GM19452 (cell line): ENCODE data around the gene PTGFRN.
"Not testable (repeated sequence)": the region's sequence is repeated elsewhere in the genome, so short reads cannot be mapped to it uniquely, and the experiment has no call there.

Experiments
- ATAC-seq: cut with Tn5 transposase; IDR thresholded peaks from one replicate; pipeline ENCODE4 v1.9.1; 2021; ENCODE audit not compliant: unreplicated experiment

Gene PTGFRN

DNA sequence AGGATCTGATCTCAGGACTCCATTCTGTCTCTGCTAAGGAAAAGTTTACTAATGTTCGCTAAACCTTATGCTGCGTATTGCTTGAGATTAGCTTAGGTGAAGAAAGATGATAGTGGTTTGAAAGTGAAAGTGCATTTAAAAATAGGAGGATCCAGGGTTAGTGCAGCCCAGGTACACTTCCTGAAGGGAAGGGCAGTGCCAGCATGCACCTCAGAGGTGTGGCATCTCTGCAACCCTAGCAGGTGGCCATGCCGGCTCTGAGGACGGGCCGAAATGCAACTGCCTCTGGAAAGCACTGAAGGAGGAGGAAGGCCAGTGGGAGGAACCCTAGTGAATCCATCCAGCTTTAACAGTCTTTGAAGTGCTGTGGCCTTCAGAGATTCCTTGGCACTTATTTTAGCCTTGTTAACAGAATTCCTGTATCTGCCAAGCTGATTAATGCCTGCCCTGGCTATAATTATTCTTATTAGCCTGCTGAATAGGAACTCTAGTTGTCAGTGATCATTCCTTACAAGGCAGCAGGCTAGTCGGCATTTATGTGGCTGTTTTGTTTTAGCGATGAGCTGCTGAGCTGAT, 5.5 kb downstream of the PTGFRN start:
- no peak for ATAC-seq

DNA sequence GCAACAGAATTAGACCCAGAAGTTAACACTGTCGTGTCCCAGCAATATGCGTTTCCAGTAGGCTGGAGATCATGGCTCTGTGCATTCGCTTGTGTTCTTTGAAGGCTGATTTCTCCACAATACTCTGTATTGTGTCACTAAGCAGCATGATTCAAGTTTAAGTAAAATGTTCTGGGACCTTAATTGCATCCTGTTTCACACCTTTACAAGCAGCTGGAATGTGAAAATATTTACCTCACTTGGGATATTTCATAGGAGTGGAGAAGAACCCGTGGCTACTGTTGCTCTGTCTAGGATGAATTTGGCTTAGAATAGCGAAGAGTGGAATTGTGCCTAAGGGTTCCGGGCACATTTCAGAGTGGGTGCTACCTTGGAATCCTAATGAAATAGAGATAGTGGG, 6.3 kb downstream of the PTGFRN start:
- ATAC-seq: no peak

DNA sequence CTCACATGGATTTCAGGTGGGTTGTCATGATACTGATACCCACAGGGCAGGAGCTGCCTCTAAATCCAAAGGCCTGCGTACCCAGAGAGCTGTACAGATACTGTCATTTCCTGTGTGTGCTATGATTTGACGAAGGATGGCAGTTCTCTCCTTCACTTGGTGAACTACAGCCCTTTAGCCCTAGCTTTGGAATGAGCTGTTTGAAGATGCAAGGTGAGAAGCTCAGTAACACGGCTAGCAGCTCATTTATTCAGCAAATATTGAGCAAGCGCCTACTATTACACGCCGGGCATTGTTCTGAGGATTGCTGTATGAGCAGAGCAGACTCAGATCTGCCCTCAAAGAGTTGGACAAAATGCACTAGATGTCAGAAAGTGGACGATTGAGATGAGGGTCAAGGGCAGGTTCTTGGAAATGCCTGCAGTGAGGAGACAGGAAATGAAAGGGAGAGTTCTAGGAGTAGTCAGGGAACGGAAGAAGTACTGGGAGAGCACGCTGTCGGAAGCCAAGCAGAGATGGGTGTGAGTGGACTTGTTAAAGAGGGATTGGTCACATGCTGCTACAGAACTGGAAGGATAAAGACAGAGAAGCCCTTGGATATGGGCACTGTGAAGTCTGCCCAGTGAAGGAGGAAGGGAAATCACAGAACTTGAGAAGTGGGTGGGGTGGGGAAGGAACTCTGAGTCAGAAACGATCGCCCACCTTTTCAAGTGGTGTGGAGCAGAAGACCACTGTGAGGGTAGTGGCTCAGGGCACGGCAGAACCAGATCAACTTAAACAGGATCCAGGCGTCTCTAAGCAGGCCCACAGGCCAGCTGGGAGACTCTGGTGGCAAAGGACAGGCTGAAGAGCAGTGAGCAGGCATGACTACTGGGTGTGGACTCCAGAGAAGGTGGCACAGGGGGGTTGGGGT, 7.1 kb downstream of the PTGFRN start:
- ATAC-seq: no peak

DNA sequence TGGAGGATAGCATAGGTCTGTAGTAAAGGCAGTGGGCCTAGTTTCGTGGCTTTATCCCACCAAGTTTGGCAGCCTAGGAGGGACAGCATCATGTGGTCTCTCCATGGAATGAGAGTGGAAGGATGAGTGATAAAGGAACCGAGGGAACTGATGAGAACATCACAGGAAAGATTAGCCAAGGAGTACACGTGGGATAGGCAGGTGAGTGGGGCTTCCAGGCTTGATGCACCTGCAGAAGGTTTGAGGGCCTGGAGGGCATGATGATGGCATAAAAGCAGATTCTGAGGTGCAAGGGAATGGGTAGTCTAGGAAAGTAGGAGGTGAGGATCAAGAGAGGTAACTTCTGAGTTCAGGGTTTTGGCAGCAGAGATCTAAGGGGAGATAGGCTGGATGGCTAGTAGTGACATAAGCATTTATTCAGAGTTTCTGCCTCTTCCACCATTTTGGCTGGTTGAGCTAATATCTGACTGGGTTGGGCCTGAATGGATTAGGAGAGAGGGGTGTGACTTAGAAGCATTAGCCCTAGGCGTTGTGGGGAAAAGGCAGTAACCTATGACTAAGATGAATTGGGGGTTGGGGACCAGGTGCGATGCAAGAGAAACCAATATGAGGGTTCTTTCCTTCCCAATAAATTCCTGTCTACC, 9.1 kb downstream of the PTGFRN start:
- no peak for ATAC-seq

DNA sequence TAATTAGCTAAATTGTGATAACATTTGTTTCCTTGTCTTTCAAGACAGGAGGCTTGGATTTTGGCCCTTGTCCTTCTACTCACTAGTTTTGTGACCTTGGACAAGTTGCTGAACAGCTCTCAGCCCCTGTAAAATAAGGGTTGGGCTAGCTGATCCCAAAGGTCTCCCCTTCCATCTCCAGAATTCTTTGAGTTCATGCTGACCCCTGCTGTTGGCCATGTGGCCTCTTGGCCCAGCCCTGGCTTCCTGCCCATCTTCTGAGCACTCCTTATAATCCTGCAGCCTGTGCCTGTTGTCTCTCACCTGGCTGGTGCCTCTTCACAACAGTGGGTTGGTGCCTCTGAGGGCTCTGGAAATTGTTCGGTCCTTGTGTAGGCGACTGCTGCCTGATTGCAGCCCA, 10.1 kb downstream of the PTGFRN start:
- no peak for ATAC-seq

DNA sequence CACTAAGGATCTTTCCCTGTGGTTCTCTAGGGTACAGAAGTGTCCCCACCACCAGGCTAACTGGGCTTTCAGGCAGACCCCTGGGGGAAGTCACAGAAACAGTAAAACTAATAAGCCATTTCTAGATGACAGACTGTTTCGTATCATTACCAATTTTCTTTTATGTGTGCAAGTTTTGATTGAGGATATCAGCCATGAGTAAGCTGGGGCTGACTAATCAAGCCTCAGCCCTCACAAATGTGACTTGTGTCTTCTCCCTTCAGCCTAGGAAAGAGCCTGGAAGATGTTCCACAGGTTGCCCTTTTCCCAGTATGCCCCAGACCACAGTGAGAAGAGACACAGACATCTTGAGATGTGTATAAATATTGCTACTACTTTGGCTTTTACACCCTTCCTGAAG, 10.5 kb downstream of the PTGFRN start:
- no peak for ATAC-seq

DNA sequence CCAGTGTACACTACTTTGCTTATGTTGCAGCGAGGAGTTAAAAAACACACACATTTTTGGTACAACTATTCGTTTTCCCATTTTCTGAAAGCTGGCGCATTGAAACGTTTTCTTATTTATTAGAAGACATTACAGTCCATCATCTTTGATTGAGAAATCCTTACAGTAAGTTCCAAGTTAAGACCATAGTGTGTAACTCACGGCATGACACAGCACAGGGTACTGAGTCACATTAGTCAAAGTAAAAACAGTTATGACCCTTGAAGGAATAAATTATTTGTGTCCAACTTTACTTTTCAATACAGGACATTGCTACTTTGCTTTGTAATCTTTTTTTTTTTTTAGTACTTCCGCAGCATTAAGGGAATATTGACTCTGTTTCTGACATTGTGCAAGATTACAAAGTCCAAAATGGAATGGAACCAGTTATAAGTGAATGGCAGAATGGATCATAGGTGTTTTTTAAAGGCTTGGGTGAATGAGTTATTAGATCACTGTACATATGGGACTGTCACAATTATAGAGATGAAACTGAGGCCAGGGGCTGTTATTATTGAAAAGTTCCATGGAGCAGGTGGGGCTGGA, 11.7 kb downstream of the PTGFRN start:
- ATAC-seq: no peak

DNA sequence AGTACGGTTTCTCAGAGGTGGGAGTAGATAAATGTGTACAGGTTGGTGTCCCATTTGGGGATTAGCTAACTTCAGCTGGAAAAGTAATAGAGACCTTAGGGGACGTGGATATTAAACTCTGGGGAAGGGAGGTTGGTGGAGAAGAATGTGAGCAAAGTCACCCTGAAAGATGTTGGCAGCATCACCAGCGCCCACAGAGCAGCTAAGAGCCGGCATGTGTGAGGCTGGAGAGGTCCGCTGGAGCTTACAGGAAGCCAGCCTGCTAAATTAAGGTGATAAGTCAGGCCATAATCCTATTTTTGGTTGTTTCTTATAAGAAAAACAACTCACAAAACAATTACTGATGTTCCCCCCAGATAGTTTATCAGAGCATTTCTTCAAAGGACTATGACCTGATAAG, 12.2 kb downstream of the PTGFRN start:
- no peak for ATAC-seq

DNA sequence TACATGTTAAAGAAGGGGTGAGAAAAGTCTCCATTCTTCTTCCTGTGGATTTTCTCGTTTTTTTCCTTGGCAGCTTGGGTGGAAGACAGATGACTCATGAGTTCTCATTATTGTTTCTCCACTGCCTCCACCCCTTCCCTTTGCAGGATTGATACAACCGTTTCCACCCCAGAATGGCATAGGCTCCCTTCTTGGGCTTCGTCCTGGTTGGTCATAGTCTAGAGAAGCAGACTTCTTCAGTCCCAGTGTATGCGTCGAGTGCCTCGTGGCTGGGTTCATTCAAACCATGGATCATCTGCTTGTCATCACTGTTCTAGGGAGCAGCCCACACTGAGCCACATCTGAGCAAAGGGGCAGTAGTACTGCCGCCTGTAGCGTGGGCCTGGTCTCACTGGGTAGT, 13.7 kb downstream of the PTGFRN start:
- no peak for ATAC-seq

DNA sequence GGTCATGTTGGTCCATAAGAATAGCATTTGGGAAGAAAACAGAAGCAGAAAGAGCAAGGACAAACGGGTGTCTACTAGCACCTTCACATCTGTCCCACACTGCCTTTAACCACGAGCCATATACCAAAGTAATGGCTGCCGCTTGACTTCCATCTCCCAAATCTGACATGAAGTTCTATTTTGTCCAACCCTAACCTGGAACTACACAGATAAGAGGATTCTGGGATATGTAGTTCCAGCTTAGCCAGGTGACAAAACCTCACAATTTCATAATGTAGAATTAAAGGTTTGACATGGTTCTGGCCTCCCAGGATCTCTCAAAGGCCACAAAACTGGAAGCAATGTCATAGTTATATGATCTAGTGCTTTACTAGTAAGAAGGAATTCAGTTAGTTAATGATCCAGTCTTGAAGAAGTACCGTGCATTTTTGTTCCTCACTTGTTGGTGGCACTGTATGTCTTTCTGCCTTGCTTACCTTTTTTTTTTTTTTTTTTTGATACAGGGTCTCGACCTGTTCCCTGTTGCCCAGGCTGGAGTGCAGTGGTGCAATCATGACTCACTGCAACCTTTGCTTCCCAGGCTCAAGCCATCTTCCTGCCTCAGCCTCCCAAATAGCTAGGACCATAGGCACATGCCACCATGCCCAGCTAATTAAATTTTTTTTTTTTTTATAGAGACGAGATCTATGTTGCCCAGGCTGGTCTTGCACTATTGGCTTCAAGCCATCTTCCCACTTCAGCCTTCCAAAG, 17.5 kb downstream of the PTGFRN start:
- no peak for ATAC-seq

DNA sequence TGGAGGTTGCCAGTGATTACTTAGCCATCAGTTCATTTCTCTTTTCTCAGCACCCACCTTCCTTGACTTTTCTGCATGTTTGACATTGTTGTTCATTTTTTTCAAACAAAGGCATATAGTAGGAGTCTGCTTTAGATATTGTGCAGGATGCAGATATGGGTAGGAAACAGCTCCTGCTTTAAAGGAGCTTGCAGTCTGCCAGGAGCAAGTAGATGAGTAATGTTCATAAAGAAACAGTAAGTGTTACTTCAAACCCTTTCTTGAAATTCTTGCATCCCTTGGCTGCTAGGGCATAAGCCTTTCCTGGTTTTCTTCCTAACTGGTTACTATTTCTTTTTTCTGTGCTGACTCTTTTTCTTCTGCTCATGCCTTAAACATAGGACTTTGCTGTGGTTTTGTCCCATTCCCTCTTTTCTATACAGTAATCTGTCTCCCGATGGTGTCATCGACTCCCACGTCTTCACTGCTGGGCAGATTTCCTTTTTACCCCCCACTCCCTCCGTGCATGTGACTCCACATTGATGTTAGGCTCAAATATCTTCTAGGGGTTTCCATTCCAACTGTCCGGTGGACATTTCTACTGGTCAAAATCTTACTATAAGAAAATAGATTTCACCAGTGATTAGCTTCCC, 20.4 kb downstream of the PTGFRN start:
- no peak for ATAC-seq

DNA sequence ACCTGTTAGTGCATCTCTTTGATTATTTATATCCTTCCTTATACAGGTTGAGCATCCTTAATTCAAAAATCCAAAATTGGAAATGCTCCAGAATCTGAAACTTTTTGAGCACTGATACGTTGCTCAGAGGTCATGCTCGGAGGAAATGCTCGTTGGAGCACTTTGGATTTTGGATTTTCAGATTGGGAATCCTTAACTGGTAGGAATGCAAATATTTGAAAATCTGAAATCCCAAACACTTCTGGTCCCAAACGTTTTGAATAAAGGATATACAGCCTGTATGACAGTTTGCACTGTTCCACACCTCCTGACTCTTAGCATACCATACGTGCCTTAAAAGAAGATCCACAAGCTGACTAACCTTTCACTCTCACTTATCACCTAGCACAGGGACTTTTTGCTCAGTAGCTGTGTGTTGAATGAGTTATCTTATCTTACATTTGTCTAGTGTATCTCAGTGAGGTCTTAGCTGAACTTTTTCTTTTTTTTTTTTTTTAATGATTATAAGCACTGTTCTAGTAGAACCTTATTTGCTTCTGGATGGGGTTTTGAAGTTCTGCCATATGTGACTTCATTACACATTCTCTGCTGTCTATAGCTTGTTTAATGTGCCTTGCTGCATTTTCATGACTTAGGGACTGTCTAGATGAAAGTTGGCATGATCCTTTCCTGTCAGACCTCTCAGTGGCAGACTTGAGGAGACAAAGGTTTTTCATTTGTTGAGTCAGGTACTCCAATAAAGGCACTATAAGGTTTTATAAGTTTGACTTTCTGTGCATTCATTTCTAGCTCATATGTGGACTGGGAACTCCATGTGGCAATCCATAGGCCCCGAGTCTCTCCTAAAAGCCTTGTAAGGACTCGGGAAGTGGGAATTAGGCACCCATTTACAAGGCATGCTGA, 21.6 kb downstream of the PTGFRN start:
- ATAC-seq: no peak

DNA sequence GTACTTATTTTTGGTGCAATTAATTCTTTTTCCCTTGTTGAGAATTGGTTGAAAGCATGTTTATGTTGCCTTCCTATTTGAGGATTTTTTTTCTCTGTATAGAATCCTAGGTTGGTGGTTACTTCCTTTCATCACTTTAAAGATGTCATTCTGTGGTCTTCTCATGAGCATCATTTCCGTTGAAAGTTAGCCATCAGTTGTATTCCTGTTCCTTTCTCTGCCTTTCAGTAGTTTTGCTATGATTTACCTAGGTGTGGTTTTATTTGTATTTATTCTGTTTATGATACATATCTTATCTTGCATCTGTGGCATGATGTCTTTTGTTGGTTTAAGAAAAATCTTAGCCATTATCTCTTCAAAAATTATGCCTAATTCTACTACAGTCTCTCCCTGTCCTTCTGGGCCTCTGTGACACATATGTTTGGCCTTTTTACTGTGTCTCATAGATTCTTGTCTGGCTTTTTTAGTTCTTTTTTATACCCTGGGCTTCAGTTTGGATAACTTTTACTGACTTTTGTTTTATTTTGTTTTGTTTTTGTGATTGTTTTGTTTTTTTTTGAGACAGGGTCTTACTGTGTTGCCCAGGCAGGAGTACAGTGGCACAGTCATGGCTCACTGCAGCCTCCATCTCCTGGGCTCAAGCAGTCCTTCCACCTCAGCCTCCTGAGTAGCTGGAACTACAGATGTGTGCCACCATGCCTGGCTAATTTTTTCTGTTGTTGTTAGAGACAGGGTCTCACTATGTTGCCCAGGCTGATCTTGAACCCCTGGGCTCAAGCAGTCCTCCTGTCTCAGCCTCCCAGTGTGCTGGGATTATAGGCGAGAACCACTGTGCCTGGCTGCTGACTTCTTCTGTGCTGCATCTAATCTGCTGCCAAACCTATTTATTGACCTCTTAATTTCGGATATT, 24.1 kb downstream of the PTGFRN start:
- no peak for ATAC-seq

DNA sequence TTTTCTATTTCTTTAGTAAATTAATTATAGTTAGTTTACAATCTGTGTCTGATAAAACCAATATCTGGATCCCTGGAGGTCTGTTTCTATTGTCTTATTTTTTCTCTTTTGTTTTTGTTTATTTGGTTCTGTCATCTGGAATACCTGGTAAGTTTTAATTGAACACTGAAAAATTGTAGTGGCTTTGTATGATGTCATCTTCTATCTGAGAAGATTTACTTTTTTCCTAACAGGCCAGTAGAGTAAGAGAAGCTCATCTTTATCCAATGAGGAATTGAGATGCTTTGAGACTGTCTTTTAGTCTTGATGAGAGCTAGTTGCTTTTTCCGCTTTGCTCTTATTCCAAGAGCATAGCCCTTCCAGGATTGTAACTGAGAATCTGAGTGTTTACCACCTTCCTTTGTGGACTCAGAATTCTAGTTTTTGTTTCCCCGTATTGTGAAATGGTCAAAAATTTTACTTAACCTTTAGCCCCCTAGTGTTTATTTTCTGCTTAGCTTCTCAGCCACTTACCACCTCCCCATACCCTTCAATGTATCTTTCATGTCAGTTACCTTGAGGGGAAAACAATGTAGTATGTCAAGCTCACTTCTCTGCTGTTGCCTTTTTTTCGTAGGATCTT, 25.0 kb downstream of the PTGFRN start:
- no peak for ATAC-seq

DNA sequence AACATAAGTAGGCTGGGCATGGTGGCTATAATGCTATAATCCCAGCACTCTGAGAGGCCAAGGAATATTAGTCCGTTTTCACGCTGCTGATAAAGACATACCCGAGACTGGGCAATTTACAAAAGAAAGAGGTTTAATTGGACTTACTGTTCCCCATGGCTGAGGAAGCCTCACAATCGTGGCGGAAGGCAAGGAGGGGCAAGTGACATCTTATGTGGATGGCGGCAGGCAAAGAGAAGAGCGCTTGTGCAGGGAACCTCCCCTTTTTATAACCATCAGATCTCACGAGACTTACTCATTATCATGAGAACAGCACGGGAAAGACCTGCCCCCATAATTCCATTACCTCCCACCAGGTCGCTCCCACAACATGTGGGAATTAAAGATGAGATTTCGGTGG, 28.5 kb downstream of the PTGFRN start:
- no peak for ATAC-seq

DNA sequence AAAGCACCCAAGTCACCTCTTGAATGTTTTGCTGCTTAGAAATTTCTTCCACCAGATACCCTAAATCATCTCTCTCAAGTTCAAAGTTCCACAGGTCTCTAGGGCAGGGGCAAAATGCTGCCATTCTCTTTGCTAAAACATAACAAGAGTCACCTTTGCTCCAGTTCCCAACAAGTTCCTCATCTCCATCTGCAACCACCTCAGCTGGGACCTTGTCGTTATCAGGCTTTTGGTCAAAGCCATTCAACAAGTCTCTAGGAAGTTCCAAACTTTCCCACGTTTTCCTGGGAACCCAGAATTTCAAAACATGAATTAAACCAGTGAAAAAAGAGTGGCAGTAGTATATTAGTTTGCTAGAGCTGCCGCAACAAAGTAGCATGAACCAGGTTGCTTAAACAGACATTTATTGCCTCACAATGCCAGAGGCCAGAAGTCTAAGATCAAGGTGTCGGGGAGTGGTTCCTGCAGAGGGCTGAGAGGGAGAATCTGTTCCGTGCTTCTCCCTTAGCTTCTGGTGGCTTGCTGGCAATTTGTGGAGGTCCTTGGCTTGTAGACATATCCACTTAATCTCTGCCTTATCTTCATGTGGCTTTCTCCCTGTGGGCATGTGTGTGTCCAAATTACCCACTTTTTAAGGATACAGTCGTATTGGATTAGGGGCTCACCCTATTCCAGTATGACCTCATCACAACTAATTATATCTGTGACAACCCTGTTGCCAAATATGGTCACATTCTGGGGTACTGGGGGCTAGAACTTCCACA, 30.2 kb downstream of the PTGFRN start:
- ATAC-seq: not testable (repeated sequence)

DNA sequence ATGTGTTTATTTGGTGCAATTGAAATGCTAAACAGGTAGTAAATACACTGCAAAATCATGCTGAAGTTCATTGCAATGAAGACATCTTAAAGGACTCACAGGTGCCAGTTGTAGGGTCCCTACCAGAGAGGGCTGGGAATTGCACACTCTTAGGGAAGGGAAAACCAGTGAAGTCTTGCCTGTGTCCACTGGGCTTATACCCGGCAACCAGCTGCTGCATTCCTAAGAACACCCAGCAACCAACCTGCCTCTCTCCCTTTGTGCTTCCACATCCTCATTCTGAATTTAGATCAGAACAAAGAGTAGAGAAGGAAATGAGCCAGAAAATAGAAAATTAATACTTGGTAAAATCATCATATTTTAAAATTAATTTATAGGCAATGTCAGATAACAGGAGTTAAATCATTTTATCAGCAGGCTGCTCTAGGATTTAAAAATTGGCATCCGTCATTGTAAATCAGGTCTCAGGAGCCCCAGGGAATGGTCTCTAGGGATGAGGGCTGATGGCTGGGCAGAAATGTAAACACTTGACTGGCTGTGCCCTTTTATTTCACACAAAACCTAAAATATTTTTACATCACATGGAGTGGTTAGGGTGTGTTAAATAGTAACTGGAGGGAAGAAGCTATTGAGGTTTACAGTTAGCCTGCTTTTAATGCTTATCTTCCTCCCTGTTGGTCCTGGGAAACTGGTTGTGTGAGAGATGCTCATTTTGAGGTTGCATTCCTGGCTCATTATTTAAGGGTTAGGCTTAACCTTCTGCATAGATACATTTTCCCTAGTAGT, 31.3 kb downstream of the PTGFRN start:
- ATAC-seq: no peak
